GM12878 (cell line): Measurements from ENCODE around the gene ANKMY1. TPM values are rescaled to one million over a fixed set of nuclear protein-coding genes. Genes with fewer than 3 reads are reported as not detected.

Source experiments
- ATAC-seq: fragments of 200-7000 bp; cut with Tn5 transposase; 3 replicates; pipeline ENCODE4 v1.9.1; 2020; ENCODE audit warnings: mild to moderate bottlenecking, moderate library complexity
- BruUV-seq: library from RNA; stranded (reverse); fragments of 400-500 nt; replicated peaks from 2 replicates; lab custom pipeline; 2021; lab: Mats Ljungman, UMichigan
- CTCF ChIA-PET: fragments of 300-600 bp; sonication (Branson Sonifier 250); formaldehyde crosslinking; extraction: SDS; loops from one replicate; lab custom pipeline; 2021; ENCODE audit warnings: inconsistent platforms; lab: Yijun Ruan, JAX
- POLR2A ChIA-PET: fragments of 350-600 bp; formaldehyde crosslinking; extraction: SDS; loops from one replicate; lab custom pipeline; 2021; ENCODE audit warnings: inconsistent platforms; lab: Charles Lee
- RAD21 ChIA-PET: fragments of 300-600 bp; sonication (Branson Sonifier 250); formaldehyde crosslinking; loops from one replicate; lab custom pipeline; 2023; ENCODE audit warnings: antibody characterized with exemption; ENCODE audit not compliant: unreplicated experiment; lab: Charles Lee
- SMC1A ChIA-PET: fragments of 300-600 bp; sonication (Branson Sonifier 250); formaldehyde crosslinking; loops from one replicate; lab custom pipeline; 2023; ENCODE audit not compliant: unreplicated experiment, uncharacterized antibody; lab: Charles Lee
- DNase-seq: peaks from one replicate; pipeline ENCODE4 v3.0.0-alpha.2; 2011; ENCODE audit warnings: low read depth, low spot score
- FAIRE-seq: peaks from 3 replicates; lab custom pipeline; 2011; peaks lifted over from hg19 to GRCh38; lab: Jason Lieb, UNC
- H2AFZ ChIP-seq: 2 replicates; pipeline ENCODE4 v1.6.0; 2011; ENCODE audit warnings: low read depth, low read length, control low read depth; ENCODE audit not compliant: control insufficient read depth
- H3K27ac ChIP-seq: 2 replicates; pipeline ENCODE4 v1.5.1; 2011; ENCODE audit warnings: control low read depth; ENCODE audit not compliant: control insufficient read depth, insufficient read depth
- H3K27me3 ChIP-seq, 2 experiments: replicated peaks in 1 of 2; 2 replicates each; pipeline versions ENCODE4 v1.6.0 to v1.6.1; 2011; ENCODE audit warnings: low read length in 1 of 2; ENCODE audit not compliant: control insufficient read depth in 2 of 2, insufficient read depth in 2 of 2
- H3K36me3 ChIP-seq, 2 experiments: 2 replicates each; pipeline ENCODE4 v1.5.1; 2011; ENCODE audit warnings: low read length in 1 of 2; ENCODE audit not compliant: control insufficient read depth in 2 of 2, insufficient read depth in 2 of 2
- H3K4me1 ChIP-seq: 2 replicates; pipeline ENCODE4 v1.6.1; 2011; ENCODE audit warnings: mild to moderate bottlenecking, low read length, moderate library complexity, mixed read lengths; ENCODE audit not compliant: control insufficient read depth, insufficient read depth
- H3K4me2 ChIP-seq: 2 replicates; pipeline ENCODE4 v1.6.0; 2011; ENCODE audit warnings: control low read depth; ENCODE audit not compliant: control insufficient read depth, insufficient read depth
- H3K4me3 ChIP-seq: fragments of 200-600 bp; sonication (generic); 2 replicates; pipeline ENCODE4 v1.5.1; 2016
- H3K79me2 ChIP-seq: 2 replicates; pipeline ENCODE4 v1.6.0; 2011; ENCODE audit warnings: low read length; ENCODE audit not compliant: control insufficient read depth, insufficient read depth
- H3K9ac ChIP-seq: 2 replicates; pipeline ENCODE4 v1.8.0; 2011; ENCODE audit warnings: low read length, control low read depth, mixed read lengths; ENCODE audit not compliant: control insufficient read depth, insufficient read depth
- H3K9me3 ChIP-seq: replicated peaks from 3 replicates; pipeline ENCODE4 v1.5.1; 2011; ENCODE audit warnings: mild to moderate bottlenecking, low read length; ENCODE audit not compliant: control insufficient read depth, insufficient read depth
- H4K20me1 ChIP-seq: 2 replicates; pipeline ENCODE4 v1.6.0; 2011; ENCODE audit not compliant: control insufficient read depth, insufficient read depth
- BHLHE40 ChIP-seq, 2 experiments: fragments of 450-650 bp in 1 of 2; IDR thresholded peaks; 2 replicates each; pipeline ENCODE4 v1.6.1; 2011 to 2017; ENCODE audit warnings: low read depth in 2 of 2, borderline replicate concordance in 1 of 2, improper control_type of control experiment in 1 of 2, low read length in 1 of 2, mild to moderate bottlenecking in 1 of 2
- CHD1 ChIP-seq: IDR thresholded peaks from 2 replicates; pipeline ENCODE4 v1.6.1; 2012; ENCODE audit warnings: low read depth, low read length, improper control_type of control experiment
- HCFC1 ChIP-seq: fragments of 150-350 bp; IDR thresholded peaks from 2 replicates; pipeline ENCODE4 v1.6.1; 2014; ENCODE audit warnings: low read length
- PML ChIP-seq: IDR thresholded peaks from 2 replicates; pipeline ENCODE4 v1.6.1; 2012; ENCODE audit warnings: low read length, inconsistent platforms
- POU2F2 ChIP-seq: IDR thresholded peaks from 3 replicates; pipeline ENCODE4 v1.6.1; 2011; ENCODE audit warnings: low read depth, mild to moderate bottlenecking, low read length, borderline replicate concordance
- RB1 ChIP-seq: fragments of 450-650 bp; formaldehyde crosslinking; IDR thresholded peaks from 2 replicates; pipeline ENCODE4 v1.6.1; 2017; ENCODE audit warnings: mild to moderate bottlenecking, borderline replicate concordance
- RFX5 ChIP-seq: IDR thresholded peaks from 2 replicates; pipeline ENCODE4 v1.6.1; 2011; ENCODE audit warnings: low read depth, low read length, improper control_type of control experiment
- TBL1XR1 ChIP-seq: IDR thresholded peaks from 2 replicates; pipeline ENCODE4 v1.6.1; 2012; ENCODE audit warnings: low read depth, low read length, improper control_type of control experiment
- TCF12 ChIP-seq: IDR thresholded peaks from 2 replicates; pipeline ENCODE4 v1.6.1; 2011; ENCODE audit warnings: low read depth, mild to moderate bottlenecking, low read length
- USF2 ChIP-seq: IDR thresholded peaks from 2 replicates; pipeline ENCODE4 v1.6.1; 2011; ENCODE audit warnings: low read depth, low read length, improper control_type of control experiment, borderline replicate concordance
- WGBS: methylation state at CpG from one replicate; pipeline ENCODE4 v1.1.6; 2016; ENCODE audit warnings: low lambda C conversion rate; ENCODE audit not compliant: insufficient replicate concordance, insufficient coverage; ENCODE audit errors: missing lambda C conversion rate; 5-methylcytosine and 5-hydroxymethylcytosine counted together
- in situ Hi-C: fragments of 300-500 bp; cut with MboI; formaldehyde crosslinking; loops from 9 replicates; pipeline ENCODE4 v1.14.3; 2018; ENCODE audit warnings: mixed read lengths
- intact Hi-C: fragments of 100-400 bp; cut with micrococcal nuclease; formaldehyde crosslinking; loops from one replicate; pipeline ENCODE4 v1.14.2; 2022; ENCODE audit not compliant: unreplicated experiment
- polyA plus RNA-seq, 11 experiments: library from polyadenylated mRNA; depleted of rRNA in 4 of 11; unstranded in 6 of 11; stranded (reverse) in 5 of 11; fragments of >200 nt; fragmentation: Nextera tagmentation in 4 of 11; fragmentation: Illumina TruSeq in 1 of 11; extraction: Ambion mirVana in 4 of 11; extraction: Trizol in 1 of 11; gene quantifications; 1 replicate in 1 of 11; 2 replicates in 10 of 11; pipeline versions ENCODE4 v1.2.1 to v1.2.3, GENCODE V29; 2011 to 2016; ENCODE audit warnings: inconsistent platforms in 2 of 11, missing spikeins in 2 of 11, low read depth in 1 of 11
- total RNA-seq, 4 experiments: library from RNA; depleted of rRNA in 3 of 4; stranded (reverse); fragments of >200 nt in 3 of 4; fragmentation: Illumina TruSeq in 1 of 4; extraction: Trizol in 1 of 4; gene quantifications; 2 replicates each; pipeline versions ENCODE4 v1.2.1 to v1.2.3, GENCODE V29; 2013 to 2021
- TF ChIP-seq, protein P1 (sequence below): IDR thresholded peaks from 2 replicates; pipeline ENCODE4 v1.6.1; 2011; ENCODE audit warnings: borderline replicate concordance, low read depth, mild to moderate bottlenecking, moderate library complexity, mixed read lengths, low read length; ENCODE audit not compliant: insufficient read depth; ENCODE audit errors: extremely low read length
- TF ChIP-seq, protein P2 (sequence below): IDR thresholded peaks from 2 replicates; pipeline ENCODE4 v1.6.1; 2012; ENCODE audit warnings: improper control_type of control experiment, low read depth, low read length; ENCODE audit not compliant: insufficient replicate concordance

The ANKMY1 gene
- total and polyA plus RNA-seq, 10 of the 15 experiments (the other 5 are each of a cell fraction or from before 2014, with no cell fraction given) = 1.1 to 15.3 (median 11.1) TPM

- ChIA-PET SMC1A (interaction anchor here (0.9 to 6.4 kb wide), 6 partner anchors 17 to 563 kb away, joined by 3 to 124 read pairs (median 10); partner anchors contain the start of genes ANKMY1, DUSP28 and PASK), CTCF (interaction anchor here (0.7 to 11.9 kb wide), 7 partner anchors 13 to 72 kb away, joined by 3 to 196 read pairs (median 11); partner anchors contain the start of genes ANKMY1, DUSP28 and RNPEPL1), RAD21 (interaction anchor here (1.4 to 10.9 kb wide), 5 partner anchors 17 to 72 kb away, joined by 3 to 206 read pairs (median 12); partner anchors contain the start of genes ANKMY1, DUSP28 and RNPEPL1), POLR2A (interaction anchor here (0.8 to 6.7 kb wide), 13 partner anchors 11 to 452 kb away, joined by 3 to 233 read pairs (median 6); partner anchors contain the start of genes DUSP28, GPR35 and RNPEPL1)
- peaks cover 50% of the 10 kb centered on the region for H3K79me2 ChIP-seq
- H3K27ac ChIP-seq = peak within 1 kb of the TSS; percentile 92
- peak; percentile 89 for FAIRE-seq
- H3K4me1 ChIP-seq = peaks cover 34% of the 10 kb centered on the region
- H3K27me3 ChIP-seq = no peaks in the 10 kb centered on the region
- intact Hi-C loops (loop anchor here (1.0 to 2.0 kb wide), 2 partner anchors 34 to 72 kb away; no protein-coding TSS in a partner anchor), in situ Hi-C loops (no loop called here)
- no TSS peak for BruUV-seq
- peak; percentile 73 for DNase-seq
- peak within 1 kb of the TSS; percentile 95 for H3K4me3 ChIP-seq
- H3K4me2 ChIP-seq = peak within 1 kb of the TSS; percentile 73
- peak; percentile 79 for ATAC-seq
- H3K9me3 ChIP-seq = no peaks in the 10 kb centered on the region; the same call in 2 of the 3 replicates
- H4K20me1 ChIP-seq = no peaks in the 10 kb centered on the region; the same call in 1 of the 2 replicates
- H2AFZ ChIP-seq = peak within 1 kb of the TSS; percentile 95
- H3K9ac ChIP-seq = peak within 1 kb of the TSS; percentile 84
- whole genome bisulfite sequencing = under 1% methylated on average over 68 of the region's 88 CpGs
- H3K36me3 ChIP-seq = peaks cover 2% of the 10 kb centered on the region in 2 experiments; a peak in 3 of 4 replicates
- TF ChIP-seq RB1 (no peak), PML (peak; percentile 81; the same call in 1 of the 2 replicates), POU2F2 (peak; percentile 80; the same call in 2 of the 3 replicates), USF2 (peak; percentile 83), RFX5 (no peak), TCF12 (peak; percentile 63; the same call in 1 of the 2 replicates), TBL1XR1 (peak; percentile 32; the same call in 1 of the 2 replicates), BHLHE40 (IDR thresholded peaks at IDR 0.05; ENCODE audit: borderline replicate concordance in 1 of 2, low read depth in 2 of 2, low read length in 1 of 2) (peak; percentile 18 to 97; a peak in 2 of 4 replicates), CHD1 (0 out of 2 replicates have a peak, but pooled peaks have one; percentile 74), HCFC1 (peak; percentile 98)
- TF ChIP-seq, protein P1, sequence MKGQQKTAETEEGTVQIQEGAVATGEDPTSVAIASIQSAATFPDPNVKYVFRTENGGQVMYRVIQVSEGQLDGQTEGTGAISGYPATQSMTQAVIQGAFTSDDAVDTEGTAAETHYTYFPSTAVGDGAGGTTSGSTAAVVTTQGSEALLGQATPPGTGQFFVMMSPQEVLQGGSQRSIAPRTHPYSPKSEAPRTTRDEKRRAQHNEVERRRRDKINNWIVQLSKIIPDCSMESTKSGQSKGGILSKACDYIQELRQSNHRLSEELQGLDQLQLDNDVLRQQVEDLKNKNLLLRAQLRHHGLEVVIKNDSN = peak; percentile 94
- TF ChIP-seq, protein P2, sequence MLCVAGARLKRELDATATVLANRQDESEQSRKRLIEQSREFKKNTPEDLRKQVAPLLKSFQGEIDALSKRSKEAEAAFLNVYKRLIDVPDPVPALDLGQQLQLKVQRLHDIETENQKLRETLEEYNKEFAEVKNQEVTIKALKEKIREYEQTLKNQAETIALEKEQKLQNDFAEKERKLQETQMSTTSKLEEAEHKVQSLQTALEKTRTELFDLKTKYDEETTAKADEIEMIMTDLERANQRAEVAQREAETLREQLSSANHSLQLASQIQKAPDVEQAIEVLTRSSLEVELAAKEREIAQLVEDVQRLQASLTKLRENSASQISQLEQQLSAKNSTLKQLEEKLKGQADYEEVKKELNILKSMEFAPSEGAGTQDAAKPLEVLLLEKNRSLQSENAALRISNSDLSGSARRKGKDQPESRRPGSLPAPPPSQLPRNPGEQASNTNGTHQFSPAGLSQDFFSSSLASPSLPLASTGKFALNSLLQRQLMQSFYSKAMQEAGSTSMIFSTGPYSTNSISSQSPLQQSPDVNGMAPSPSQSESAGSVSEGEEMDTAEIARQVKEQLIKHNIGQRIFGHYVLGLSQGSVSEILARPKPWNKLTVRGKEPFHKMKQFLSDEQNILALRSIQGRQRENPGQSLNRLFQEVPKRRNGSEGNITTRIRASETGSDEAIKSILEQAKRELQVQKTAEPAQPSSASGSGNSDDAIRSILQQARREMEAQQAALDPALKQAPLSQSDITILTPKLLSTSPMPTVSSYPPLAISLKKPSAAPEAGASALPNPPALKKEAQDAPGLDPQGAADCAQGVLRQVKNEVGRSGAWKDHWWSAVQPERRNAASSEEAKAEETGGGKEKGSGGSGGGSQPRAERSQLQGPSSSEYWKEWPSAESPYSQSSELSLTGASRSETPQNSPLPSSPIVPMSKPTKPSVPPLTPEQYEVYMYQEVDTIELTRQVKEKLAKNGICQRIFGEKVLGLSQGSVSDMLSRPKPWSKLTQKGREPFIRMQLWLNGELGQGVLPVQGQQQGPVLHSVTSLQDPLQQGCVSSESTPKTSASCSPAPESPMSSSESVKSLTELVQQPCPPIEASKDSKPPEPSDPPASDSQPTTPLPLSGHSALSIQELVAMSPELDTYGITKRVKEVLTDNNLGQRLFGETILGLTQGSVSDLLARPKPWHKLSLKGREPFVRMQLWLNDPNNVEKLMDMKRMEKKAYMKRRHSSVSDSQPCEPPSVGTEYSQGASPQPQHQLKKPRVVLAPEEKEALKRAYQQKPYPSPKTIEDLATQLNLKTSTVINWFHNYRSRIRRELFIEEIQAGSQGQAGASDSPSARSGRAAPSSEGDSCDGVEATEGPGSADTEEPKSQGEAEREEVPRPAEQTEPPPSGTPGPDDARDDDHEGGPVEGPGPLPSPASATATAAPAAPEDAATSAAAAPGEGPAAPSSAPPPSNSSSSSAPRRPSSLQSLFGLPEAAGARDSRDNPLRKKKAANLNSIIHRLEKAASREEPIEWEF = no peak
Observed at GRCh38 chr2:240586198-240586918, 28.6 kb upstream of the ANKMY1 start, which contains the start of gene CAPN10. Gene CAPN10, plus strand, starts transcription at chr2:240586734. Its CDS starts 178 bp downstream, at chr2:240586912.
